ENCODE results near the gene AXL. TPM values are rescaled to one million over a fixed set of nuclear protein-coding genes. Genes with fewer than 3 reads are reported as not detected.
A peak's percentile ranks its signal among the peaks of the same experiment; 100 is the strongest.

Gene AXL
- total RNA-seq, 1 experiment from 2014 or later = 236 TPM

GRCh38 chr19:41192574-41193429 lies 26.2 kb upstream of the AXL start, which contains the start of gene CYP2S1:
Gene CYP2S1 (plus strand): TSS chr19:41193219. CDS start chr19:41193265, 46 bp downstream.
- CTCF ChIA-PET = interaction anchor here (1.0 kb wide), 1 partner anchor 48 kb away, joined by 3 read pairs; no protein-coding TSS in a partner anchor
- intact Hi-C loops (cut with micrococcal nuclease; ENCODE audit: unreplicated experiment) = no loop called here
- Histone ChIP-seq H3K4me1 (replicated peaks; ENCODE audit: insufficient read depth) (peaks cover 18% of the 10 kb centered on the region), H3K4me3 (peak within 1 kb of the TSS; percentile 60), H3K9me3 (ENCODE audit: insufficient read depth, low read depth) (no peaks in the 10 kb centered on the region), H3K4me2 (peak within 1 kb of the TSS; percentile 81), H3K79me2 (ENCODE audit: low read depth) (no peaks in the 10 kb centered on the region), H2AFZ (peak within 1 kb of the TSS; percentile 80), H3K27ac (no peak within 1 kb of the TSS), H3K9me2 (ENCODE audit: insufficient read depth) (no peaks in the 10 kb centered on the region), H3K36me3 (ENCODE audit: low read depth) (no peaks in the 10 kb centered on the region), H3K27me3 (ENCODE audit: insufficient read depth, low read depth) (no peaks in the 10 kb centered on the region), H4K20me1 (ENCODE audit: insufficient read depth) (no peaks in the 10 kb centered on the region), H3F3A (ENCODE audit: insufficient read depth, low read depth) (no peaks in the 10 kb centered on the region)
- peak in 1 of 2 experiments; percentile 60 for DNase-seq
- POLR2A ChIA-PET (ENCODE audit: unreplicated experiment) = interaction anchor here (0.6 kb wide), 2 partner anchors 415 to 583 kb away, joined by 4 to 6 read pairs; partner anchors contain the start of gene RAB4B
- TF ChIP-seq, protein P1, sequence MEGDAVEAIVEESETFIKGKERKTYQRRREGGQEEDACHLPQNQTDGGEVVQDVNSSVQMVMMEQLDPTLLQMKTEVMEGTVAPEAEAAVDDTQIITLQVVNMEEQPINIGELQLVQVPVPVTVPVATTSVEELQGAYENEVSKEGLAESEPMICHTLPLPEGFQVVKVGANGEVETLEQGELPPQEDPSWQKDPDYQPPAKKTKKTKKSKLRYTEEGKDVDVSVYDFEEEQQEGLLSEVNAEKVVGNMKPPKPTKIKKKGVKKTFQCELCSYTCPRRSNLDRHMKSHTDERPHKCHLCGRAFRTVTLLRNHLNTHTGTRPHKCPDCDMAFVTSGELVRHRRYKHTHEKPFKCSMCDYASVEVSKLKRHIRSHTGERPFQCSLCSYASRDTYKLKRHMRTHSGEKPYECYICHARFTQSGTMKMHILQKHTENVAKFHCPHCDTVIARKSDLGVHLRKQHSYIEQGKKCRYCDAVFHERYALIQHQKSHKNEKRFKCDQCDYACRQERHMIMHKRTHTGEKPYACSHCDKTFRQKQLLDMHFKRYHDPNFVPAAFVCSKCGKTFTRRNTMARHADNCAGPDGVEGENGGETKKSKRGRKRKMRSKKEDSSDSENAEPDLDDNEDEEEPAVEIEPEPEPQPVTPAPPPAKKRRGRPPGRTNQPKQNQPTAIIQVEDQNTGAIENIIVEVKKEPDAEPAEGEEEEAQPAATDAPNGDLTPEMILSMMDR (conservative IDR thresholded peaks at IDR 0.05) = no peak
- TF ChIP-seq EZH2 (IDR thresholded peaks at IDR 0.05; ENCODE audit: low read depth) = no peak
- BruUV-seq (replicated peaks) = no TSS peak

DNA sequence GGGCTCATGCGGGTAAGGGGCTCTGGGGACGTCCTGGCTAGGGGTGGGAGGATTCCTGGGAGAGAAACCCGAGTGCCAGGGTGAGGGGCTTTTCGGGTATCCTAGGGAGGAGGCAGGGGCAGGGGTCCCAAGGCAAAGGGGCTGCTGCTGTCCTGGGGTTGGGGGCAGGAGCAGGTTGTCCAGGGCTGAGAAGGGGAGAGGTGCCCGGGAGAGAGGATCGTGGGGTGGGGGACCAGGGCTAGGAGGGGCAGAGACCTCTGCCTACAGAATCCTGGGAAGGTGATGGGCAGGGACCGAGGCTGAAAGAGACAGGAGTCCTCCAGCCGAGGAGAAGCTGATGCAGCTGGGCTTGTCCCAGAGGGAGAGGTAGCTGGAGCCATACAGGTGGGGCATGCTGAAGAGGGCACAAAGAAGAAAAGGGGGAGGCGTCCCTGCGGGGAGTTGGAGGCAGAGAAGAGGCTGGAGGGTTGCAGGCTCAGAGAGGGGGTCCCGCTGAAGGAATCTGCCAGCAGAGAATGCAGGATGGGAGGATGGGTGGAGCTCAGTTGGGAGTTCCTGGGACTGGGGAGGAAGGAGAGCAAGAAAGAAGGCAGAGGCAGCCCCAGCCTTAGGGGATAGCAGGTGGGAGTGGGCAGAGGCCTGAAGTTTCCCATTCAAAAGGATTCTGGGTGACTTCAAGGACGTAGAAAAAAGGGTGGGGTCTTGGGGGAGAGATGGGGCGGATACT lies 25.4 kb upstream of the AXL start:
- CTCF ChIA-PET = interaction anchor here (0.5 kb wide), 1 partner anchor 18 kb away, joined by 3 read pairs; no protein-coding TSS in a partner anchor
- Histone ChIP-seq H3F3A (ENCODE audit: insufficient read depth, low read depth) (no peaks in the 10 kb centered on the region), H4K20me1 (ENCODE audit: insufficient read depth) (no peaks in the 10 kb centered on the region), H3K4me1 (replicated peaks; ENCODE audit: insufficient read depth) (peaks cover 18% of the 10 kb centered on the region), H3K4me3 (peak overlapping the region; percentile 60; the same call in 1 of the 2 replicates), H3K36me3 (ENCODE audit: low read depth) (no peaks in the 10 kb centered on the region), H3K27ac (no peak overlapping the region), H3K9me3 (ENCODE audit: insufficient read depth, low read depth) (no peaks in the 10 kb centered on the region), H3K79me2 (ENCODE audit: low read depth) (no peaks in the 10 kb centered on the region), H3K27me3 (ENCODE audit: insufficient read depth, low read depth) (no peaks in the 10 kb centered on the region), H3K9me2 (ENCODE audit: insufficient read depth) (no peaks in the 10 kb centered on the region), H2AFZ (peak overlapping the region; percentile 80), H3K4me2 (peak overlapping the region; percentile 81)
- BruUV-seq (replicated peaks) = no TSS peak
- no peak for DNase-seq
- intact Hi-C loops (cut with micrococcal nuclease; ENCODE audit: unreplicated experiment) = no loop called here
- TF ChIP-seq, protein P1 (conservative IDR thresholded peaks at IDR 0.05) = no peak
- no peak for TF ChIP-seq EZH2 (IDR thresholded peaks at IDR 0.05; ENCODE audit: low read depth)
- POLR2A ChIA-PET (ENCODE audit: unreplicated experiment) = interaction anchor here (0.6 kb wide), 1 partner anchor 584 kb away, joined by 4 read pairs; no protein-coding TSS in a partner anchor

DNA sequence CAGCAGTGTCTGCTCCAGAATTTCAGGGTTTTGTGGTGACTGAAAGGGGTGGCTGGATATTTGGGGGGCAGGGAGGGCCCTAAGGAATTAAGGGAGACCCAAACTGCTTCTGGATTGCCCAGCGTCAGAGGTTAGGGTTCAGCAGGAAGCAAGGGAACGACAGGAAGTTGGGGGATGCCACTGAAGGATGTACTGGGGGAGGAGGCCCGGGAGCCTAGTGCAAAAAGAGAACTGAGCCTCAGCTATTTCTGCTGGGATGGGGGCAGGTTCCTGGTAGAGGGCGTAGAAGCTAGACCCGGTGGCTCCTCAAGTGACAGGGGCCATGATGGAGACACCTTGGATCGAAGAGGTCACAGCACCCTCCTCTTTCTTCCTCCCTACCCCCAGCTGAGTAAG lies 24.9 kb upstream of the AXL start:
- Histone ChIP-seq H3F3A (ENCODE audit: insufficient read depth, low read depth) (no peaks in the 10 kb centered on the region), H3K27ac (no peak overlapping the region), H3K4me1 (replicated peaks; ENCODE audit: insufficient read depth) (peaks cover 16% of the 10 kb centered on the region), H3K4me3 (no peak overlapping the region), H3K36me3 (ENCODE audit: low read depth) (no peaks in the 10 kb centered on the region), H2AFZ (no peak overlapping the region), H3K27me3 (ENCODE audit: insufficient read depth, low read depth) (no peaks in the 10 kb centered on the region), H3K9me2 (ENCODE audit: insufficient read depth) (no peaks in the 10 kb centered on the region), H3K79me2 (ENCODE audit: low read depth) (no peaks in the 10 kb centered on the region), H4K20me1 (ENCODE audit: insufficient read depth) (no peaks in the 10 kb centered on the region), H3K4me2 (peak overlapping the region; percentile 81; the same call in 1 of the 2 replicates), H3K9me3 (ENCODE audit: insufficient read depth, low read depth) (no peaks in the 10 kb centered on the region)
- intact Hi-C loops (cut with micrococcal nuclease; ENCODE audit: unreplicated experiment) = no loop called here
- no TSS peak for BruUV-seq (replicated peaks)
- TF ChIP-seq, protein P1 (conservative IDR thresholded peaks at IDR 0.05) = no peak
- TF ChIP-seq EZH2 (IDR thresholded peaks at IDR 0.05; ENCODE audit: low read depth) = no peak
- CTCF ChIA-PET = interaction anchor here (0.5 kb wide), 1 partner anchor 18 kb away, joined by 3 read pairs; no protein-coding TSS in a partner anchor
- POLR2A ChIA-PET (ENCODE audit: unreplicated experiment) = no interaction called here
- no peak for DNase-seq
